ENCODE measurements around the gene TMBIM1.

The TMBIM1 gene

DNA sequence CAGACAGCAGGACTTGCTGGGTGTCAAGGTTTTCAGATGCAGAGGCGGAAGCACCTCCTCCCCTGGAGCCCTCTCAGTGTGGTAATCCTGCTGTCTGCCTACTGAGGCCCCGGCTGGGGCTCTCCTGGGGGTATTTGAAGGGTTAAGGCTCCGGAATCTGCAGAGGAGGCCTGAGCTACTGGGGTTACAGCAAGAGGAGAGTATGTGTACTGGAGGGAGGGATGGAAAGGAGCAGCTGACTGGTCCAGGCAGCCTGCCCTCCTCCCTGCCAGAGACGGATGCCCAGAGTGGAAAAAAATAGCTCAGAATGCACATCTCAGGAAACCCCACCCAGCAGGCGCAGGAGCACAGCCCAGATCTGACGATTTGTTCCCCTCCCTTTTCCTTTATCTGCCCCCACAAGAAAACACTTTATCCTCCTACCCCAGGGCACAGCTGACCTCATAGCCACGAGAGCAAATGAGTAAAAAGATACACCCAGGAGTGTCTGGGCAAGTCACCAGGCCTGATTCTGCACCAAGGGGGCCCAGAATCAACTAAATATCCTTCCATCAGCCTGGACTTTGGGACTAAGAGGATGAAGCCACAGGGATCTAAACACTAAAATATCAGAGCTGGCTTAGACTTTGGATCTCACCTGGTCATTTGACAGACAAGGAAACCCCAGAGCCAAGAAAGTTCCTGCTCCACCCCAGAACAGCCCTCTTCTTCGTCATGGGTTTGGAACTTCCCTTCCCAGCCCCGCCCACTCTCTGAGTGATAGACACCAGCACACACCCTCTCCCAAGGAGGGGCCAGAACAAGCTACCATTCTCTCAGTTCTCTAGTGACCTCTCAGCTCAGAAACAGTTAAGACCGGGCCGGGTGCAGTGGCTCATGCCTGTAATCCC, 5.5 kb downstream of the TMBIM1 start:
- Histone ChIP-seq H3K27me3 (ENCODE audit: control insufficient read depth, insufficient read depth, low read length) (no peaks in the 10 kb centered on the region), H3K9ac (ENCODE audit: low read length) (peak overlapping the region; percentile 23), H3K4me3 (ENCODE audit: low read depth, low read length) (peak overlapping the region; percentile 34), H3K4me1 (ENCODE audit: control insufficient read depth, insufficient read depth, low read length) (peaks cover 42% of the 10 kb centered on the region), H3K27ac (ENCODE audit: low read depth, low read length) (no peak overlapping the region; the same call in 1 of the 2 replicates), H3K36me3 (ENCODE audit: control insufficient read depth, insufficient read depth, low read length) (no peaks in the 10 kb centered on the region), H3K9me3 (ENCODE audit: control insufficient read depth, insufficient read depth, low read depth, low read length) (no peaks in the 10 kb centered on the region)

DNA sequence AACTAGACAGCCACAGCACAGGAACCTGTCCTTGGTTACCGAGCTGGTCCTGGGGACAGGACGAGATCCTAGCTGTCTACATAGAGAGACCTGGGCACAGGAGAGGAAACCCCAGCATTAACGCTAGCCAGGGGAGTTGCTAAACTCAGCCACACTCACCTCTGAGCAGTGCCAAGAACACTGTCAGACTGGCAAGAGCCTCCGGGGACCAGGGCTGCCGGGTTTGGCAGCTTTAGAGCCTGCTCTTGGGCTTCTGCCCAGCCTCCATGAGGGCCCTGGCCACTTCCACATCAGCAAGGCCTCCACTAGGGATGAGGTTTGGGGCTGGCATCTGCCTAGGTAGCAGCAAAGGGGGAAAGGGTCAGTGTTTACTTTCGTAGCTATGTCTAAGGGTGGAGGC, 6.7 kb downstream of the TMBIM1 start:
- H3K4me3 ChIP-seq (ENCODE audit: low read depth, low read length), result no peak overlapping the region
- no peaks in the 10 kb centered on the region for H3K27me3 ChIP-seq (ENCODE audit: control insufficient read depth, insufficient read depth, low read length)
- H3K27ac ChIP-seq (ENCODE audit: low read depth, low read length), result no peak overlapping the region
- H3K9ac ChIP-seq (ENCODE audit: low read length), result peak overlapping the region; percentile 1
- no peaks in the 10 kb centered on the region for H3K36me3 ChIP-seq (ENCODE audit: control insufficient read depth, insufficient read depth, low read length)
- peaks cover 30% of the 10 kb centered on the region for H3K4me1 ChIP-seq (ENCODE audit: control insufficient read depth, insufficient read depth, low read length)
- no peaks in the 10 kb centered on the region for H3K9me3 ChIP-seq (ENCODE audit: control insufficient read depth, insufficient read depth, low read depth, low read length)

DNA sequence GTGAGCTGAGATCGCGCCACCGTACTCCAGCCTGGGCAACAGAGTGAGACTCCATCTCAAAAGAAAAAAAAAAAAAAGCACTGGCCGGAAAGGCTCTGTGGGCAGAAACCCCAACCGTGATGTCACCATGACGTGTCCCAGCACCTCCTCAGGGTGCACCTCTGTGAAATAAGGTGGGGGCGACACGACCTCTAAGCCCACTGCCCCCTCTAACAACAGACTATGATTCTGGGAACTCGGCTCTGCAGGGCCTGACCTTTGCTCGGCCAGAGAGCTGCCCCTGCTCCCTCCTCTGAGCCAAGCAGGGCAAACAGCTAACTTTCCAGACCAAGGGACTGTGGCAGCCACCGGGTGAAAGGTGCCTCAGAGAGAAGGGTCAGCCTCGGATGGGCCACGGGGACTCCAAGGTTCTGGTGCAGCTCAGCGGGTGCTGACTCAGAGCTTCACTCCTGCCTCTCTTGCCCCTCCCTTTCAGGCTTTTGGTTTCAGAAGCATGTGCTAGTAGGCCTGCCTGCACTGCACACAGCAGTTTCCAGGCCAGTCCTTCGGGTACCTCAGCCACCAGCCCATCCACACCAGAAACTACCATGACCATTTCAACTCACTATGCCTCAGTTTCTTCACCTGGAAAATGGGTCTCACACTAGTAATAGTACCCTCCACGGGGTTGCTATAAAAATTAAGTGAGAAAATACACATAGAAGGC, 8.0 kb downstream of the TMBIM1 start:
- Histone ChIP-seq H3K9me3 (ENCODE audit: control insufficient read depth, insufficient read depth, low read depth, low read length) (no peaks in the 10 kb centered on the region), H3K4me1 (ENCODE audit: control insufficient read depth, insufficient read depth, low read length) (peaks cover 19% of the 10 kb centered on the region), H3K27ac (ENCODE audit: low read depth, low read length) (no peak overlapping the region), H3K4me3 (ENCODE audit: low read depth, low read length) (no peak overlapping the region), H3K27me3 (ENCODE audit: control insufficient read depth, insufficient read depth, low read length) (no peaks in the 10 kb centered on the region), H3K9ac (ENCODE audit: low read length) (no peak overlapping the region), H3K36me3 (ENCODE audit: control insufficient read depth, insufficient read depth, low read length) (peaks cover 11% of the 10 kb centered on the region)

- Histone ChIP-seq H3K36me3 (ENCODE audit: control insufficient read depth, insufficient read depth, low read length) (peaks cover 27% of the 10 kb centered on the region), H3K9ac (ENCODE audit: low read length) (no peak overlapping the region), H3K9me3 (ENCODE audit: control insufficient read depth, insufficient read depth, low read depth, low read length) (no peaks in the 10 kb centered on the region), H3K4me3 (ENCODE audit: low read depth, low read length) (no peak overlapping the region), H3K27me3 (ENCODE audit: control insufficient read depth, insufficient read depth, low read length) (no peaks in the 10 kb centered on the region), H3K27ac (ENCODE audit: low read depth, low read length) (no peak overlapping the region), H3K4me1 (ENCODE audit: control insufficient read depth, insufficient read depth, low read length) (peaks cover 19% of the 10 kb centered on the region)
These were observed 9.9 kb downstream of the TMBIM1 start for GRCh38 chr2:218282173-218282991.

DNA sequence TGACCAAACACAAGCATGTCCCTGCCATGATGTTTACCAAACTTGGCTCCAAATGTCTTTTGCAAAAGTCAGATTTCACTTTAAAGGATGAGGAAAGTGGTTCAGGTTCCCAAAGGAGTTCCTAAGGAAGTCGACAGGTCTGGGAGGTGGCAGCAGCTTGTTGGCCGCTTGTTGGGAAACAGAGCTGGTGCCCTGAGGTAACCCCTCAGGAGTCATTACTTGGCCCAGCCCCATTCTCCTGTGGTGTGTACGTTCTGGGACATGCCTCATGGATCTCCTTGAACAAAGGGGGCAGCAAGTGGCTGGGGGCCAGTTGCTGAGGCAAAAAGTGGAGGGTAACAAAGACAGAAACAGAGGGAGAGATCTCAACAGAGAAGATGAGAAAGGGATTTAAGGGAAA, 10.9 kb downstream of the TMBIM1 start:
- Histone ChIP-seq H3K4me1 (ENCODE audit: control insufficient read depth, insufficient read depth, low read length) (peaks cover 10% of the 10 kb centered on the region; the same call in 1 of the 2 replicates), H3K4me3 (ENCODE audit: low read depth, low read length) (no peak overlapping the region), H3K9me3 (ENCODE audit: control insufficient read depth, insufficient read depth, low read depth, low read length) (no peaks in the 10 kb centered on the region), H3K27me3 (ENCODE audit: control insufficient read depth, insufficient read depth, low read length) (no peaks in the 10 kb centered on the region), H3K27ac (ENCODE audit: low read depth, low read length) (no peak overlapping the region), H3K9ac (ENCODE audit: low read length) (no peak overlapping the region), H3K36me3 (ENCODE audit: control insufficient read depth, insufficient read depth, low read length) (peaks cover 37% of the 10 kb centered on the region)

- Histone ChIP-seq H3K27me3 (ENCODE audit: control insufficient read depth, insufficient read depth, low read length) (no peaks in the 10 kb centered on the region), H3K9ac (ENCODE audit: low read length) (no peak overlapping the region), H3K4me1 (ENCODE audit: control insufficient read depth, insufficient read depth, low read length) (no peaks in the 10 kb centered on the region; the same call in 1 of the 2 replicates), H3K9me3 (ENCODE audit: control insufficient read depth, insufficient read depth, low read depth, low read length) (no peaks in the 10 kb centered on the region), H3K27ac (ENCODE audit: low read depth, low read length) (no peak overlapping the region), H3K36me3 (ENCODE audit: control insufficient read depth, insufficient read depth, low read length) (peaks cover 48% of the 10 kb centered on the region), H3K4me3 (ENCODE audit: low read depth, low read length) (no peak overlapping the region)
These were observed 11.9 kb downstream of the TMBIM1 start for GRCh38 chr2:218280260-218280870.

DNA sequence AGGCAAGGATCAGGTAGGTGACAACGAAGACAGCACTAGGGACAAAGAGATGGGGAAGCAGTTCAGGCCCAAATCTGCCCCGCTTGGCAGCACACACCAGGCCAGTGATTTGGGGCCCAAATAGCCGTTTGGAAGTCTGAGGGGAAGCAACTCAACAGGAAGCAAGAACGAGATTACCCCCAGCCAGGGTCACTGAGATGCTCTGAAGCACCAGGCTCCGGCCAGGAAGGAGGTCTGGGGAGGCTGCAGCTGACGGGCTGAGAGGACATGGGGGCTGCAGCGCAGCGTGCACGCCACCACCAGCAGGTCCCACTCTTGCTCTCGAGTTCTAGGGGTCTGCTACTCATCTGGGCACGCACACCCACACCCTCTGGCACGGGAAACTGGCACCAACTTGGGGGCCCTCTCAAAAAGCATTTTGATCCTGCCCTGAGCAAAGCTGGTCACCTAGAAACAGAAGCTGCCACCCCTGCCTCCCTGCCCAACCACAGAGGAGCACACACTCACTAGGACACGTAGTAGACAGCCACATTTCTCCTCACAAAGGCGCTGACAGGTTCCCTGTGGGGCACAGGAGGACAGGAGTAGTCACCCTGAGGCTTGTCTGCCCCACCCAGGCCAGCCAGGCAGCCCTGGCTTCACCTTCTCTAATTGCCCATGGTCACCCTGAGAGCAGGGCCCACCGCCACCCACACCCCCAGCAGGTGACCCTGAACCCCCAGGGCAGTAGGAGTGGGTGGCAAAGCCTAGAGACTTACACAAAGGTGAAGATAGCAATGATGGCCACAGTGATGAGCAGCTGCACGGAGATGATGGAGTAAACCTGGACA, 13.6 kb downstream of the TMBIM1 start:
- Histone ChIP-seq H3K27ac (ENCODE audit: low read depth, low read length) (no peak overlapping the region), H3K9me3 (ENCODE audit: control insufficient read depth, insufficient read depth, low read depth, low read length) (no peaks in the 10 kb centered on the region), H3K36me3 (ENCODE audit: control insufficient read depth, insufficient read depth, low read length) (peaks cover 64% of the 10 kb centered on the region), H3K9ac (ENCODE audit: low read length) (no peak overlapping the region), H3K27me3 (ENCODE audit: control insufficient read depth, insufficient read depth, low read length) (no peaks in the 10 kb centered on the region), H3K4me3 (ENCODE audit: low read depth, low read length) (no peak overlapping the region), H3K4me1 (ENCODE audit: control insufficient read depth, insufficient read depth, low read length) (no peaks in the 10 kb centered on the region; the same call in 1 of the 2 replicates)

GRCh38 chr2:218277921-218278320, 14.4 kb downstream of the TMBIM1 start:
- Histone ChIP-seq H3K27ac (ENCODE audit: low read depth, low read length) (no peak overlapping the region), H3K4me3 (ENCODE audit: low read depth, low read length) (no peak overlapping the region), H3K9me3 (ENCODE audit: control insufficient read depth, insufficient read depth, low read depth, low read length) (no peaks in the 10 kb centered on the region), H3K9ac (ENCODE audit: low read length) (no peak overlapping the region), H3K4me1 (ENCODE audit: control insufficient read depth, insufficient read depth, low read length) (peaks cover 2% of the 10 kb centered on the region; the same call in 1 of the 2 replicates), H3K27me3 (ENCODE audit: control insufficient read depth, insufficient read depth, low read length) (no peaks in the 10 kb centered on the region), H3K36me3 (ENCODE audit: control insufficient read depth, insufficient read depth, low read length) (peaks cover 66% of the 10 kb centered on the region)

GRCh38 chr2:218276986-218277755, 15.1 kb downstream of the TMBIM1 start:
- H3K4me3 ChIP-seq (ENCODE audit: low read depth, low read length), result no peak overlapping the region
- 0 out of 2 replicates have a peak, but pooled peaks cover 3% of the 10 kb centered on the region for H3K4me1 ChIP-seq (ENCODE audit: control insufficient read depth, insufficient read depth, low read length)
- no peak overlapping the region for H3K9ac ChIP-seq (ENCODE audit: low read length)
- H3K9me3 ChIP-seq (ENCODE audit: control insufficient read depth, insufficient read depth, low read depth, low read length), result no peaks in the 10 kb centered on the region
- H3K27me3 ChIP-seq (ENCODE audit: control insufficient read depth, insufficient read depth, low read length), result no peaks in the 10 kb centered on the region
- peaks cover 66% of the 10 kb centered on the region for H3K36me3 ChIP-seq (ENCODE audit: control insufficient read depth, insufficient read depth, low read length)
- no peak overlapping the region for H3K27ac ChIP-seq (ENCODE audit: low read depth, low read length)

Data from HUES6 (cell line).